DMS 273 treated with DMSO at 0.1 percent for 48 hours (cell line): ENCODE results near the gene APOBEC3F.
"Not testable (repeated sequence)": the region's sequence is repeated elsewhere in the genome, so short reads cannot be mapped to it uniquely, and the experiment has no call there.

Source experiments
- DNase-seq: peaks from one replicate; lab custom pipeline; 2025; lab: John Stamatoyannopoulos, UW

The APOBEC3F gene

DNA sequence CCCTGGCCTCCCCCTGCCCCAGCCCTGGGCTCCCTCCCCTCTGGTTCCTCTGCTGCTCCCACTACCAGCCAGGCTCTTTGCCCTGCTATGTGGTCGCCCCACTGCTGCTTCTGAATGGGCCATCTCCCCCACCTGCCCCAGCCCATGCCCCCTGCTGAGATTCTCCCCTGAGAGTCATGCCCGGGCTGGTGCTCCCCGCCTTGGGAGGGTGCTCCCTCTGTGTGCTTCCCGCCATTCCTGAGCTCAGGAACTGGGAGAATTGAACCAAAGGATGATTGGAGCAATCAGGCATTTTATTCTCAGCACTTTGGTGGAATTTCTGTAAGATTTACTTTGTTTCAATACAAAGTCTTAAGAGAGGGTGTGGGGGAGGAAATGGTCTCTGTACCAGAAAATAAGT, 12.9 kb upstream of the APOBEC3F start:
- DNase-seq, result no peak

DNA sequence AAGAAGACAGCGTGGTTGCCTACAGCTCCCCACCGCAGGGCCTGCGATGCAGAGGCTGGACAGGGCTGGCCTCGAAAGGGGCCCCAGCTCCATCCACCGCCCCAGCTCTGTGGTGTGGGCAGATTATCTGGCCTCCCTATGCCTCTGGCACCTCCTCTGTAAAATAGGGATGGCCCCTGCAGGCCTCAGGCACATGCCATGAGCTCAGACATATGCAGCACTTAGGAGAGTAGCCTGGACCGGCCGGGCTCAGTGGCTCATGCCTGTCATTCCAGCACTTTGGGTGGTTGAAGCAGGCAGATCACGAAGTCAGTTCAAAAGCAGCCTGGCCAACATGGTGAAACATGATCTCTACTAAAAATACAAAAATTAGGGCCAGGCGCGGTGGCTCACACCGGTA, 12.4 kb upstream of the APOBEC3F start:
- DNase-seq, result no peak

DNA sequence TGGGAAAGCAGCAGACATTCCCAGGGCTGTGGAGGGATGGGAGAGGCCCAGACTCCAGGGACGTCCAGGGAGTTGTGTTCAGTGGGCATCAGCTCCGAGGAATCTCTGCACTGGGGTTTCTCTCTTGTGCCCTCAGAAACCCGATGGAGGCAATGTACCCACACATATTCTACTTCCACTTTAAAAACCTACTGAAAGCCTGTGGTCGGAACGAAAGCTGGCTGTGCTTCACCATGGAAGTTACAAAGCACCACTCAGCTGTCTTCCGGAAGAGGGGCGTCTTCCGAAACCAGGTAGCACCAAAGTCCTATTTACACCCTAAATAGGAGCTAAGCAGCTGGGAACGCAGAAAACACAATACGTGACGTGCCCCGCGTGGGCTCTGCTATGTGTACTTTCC, 11.4 kb upstream of the APOBEC3F start:
- DNase-seq, result no peak

DNA sequence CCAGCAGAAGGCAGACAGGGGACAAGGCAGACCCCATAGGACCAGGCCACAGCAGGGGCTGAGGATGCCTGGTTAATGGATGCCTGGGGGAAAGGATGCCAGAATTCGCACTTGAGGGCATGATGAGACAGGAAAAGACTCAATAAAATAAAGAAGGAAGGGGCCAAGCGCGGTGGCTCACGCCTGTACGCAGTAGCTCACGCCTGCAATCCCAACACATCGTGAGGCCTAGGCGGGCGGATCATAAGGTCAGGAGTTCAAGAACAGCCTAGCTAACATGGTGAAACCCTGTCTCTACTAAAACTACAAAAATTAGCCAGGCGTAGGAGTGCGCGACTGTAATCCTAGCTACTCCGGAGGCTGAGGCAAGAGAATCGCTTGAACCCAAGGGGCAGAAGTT, 10.0 kb upstream of the APOBEC3F start:
- DNase-seq, result no peak

DNA sequence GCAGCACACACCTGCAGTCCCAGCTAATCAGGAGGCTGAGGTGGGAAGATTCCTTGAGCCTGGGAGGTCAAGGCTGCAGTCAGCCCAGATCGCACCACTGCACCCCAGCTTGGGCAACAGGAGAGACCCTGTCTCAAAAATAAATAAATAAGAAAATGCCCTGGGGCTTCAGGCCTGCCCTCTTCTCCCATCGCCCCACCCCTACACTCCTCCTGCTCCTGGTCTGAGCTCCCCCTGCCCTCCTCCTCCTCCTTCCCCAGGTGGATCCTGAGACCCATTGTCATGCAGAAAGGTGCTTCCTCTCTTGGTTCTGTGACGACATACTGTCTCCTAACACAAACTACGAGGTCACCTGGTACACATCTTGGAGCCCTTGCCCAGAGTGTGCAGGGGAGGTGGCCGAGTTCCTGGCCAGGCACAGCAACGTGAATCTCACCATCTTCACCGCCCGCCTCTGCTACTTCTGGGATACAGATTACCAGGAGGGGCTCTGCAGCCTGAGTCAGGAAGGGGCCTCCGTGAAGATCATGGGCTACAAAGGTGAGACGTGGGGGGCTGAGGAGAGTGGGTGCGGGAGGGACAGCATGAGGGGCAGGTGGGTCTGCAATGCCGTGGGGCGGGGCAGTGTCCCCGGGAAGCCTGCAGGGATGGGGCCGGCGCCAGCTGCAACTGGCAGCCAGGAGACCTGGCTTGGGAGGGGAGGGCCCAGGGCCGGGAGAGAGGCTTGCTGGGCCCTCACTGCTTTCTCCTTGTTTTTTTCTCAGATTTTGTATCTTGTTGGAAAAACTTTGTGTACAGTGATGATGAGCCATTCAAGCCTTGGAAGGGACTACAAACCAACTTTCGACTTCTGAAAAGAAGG, 9.0 kb upstream of the APOBEC3F start:
- not testable (repeated sequence) for DNase-seq

DNA sequence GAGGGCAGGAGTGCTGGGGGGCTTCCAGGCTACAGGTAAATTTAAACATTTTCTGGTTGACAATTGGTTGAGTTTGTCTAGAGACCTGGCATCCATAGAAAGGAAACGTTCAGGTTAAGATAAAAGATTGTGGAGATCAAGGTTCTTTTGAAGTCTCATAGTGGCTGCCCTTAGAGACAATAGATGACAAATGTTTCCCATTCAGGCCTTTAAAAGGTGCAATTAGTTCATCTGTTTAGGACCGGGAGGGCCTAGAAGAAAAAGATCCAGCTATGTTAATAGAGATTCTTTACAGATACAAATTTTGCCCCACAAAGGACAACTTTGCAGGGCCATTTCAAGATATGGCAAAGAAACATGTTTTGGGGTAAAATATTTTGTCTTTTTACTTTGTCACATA, 3.6 kb upstream of the APOBEC3F start:
- not testable (repeated sequence) for DNase-seq

DNA sequence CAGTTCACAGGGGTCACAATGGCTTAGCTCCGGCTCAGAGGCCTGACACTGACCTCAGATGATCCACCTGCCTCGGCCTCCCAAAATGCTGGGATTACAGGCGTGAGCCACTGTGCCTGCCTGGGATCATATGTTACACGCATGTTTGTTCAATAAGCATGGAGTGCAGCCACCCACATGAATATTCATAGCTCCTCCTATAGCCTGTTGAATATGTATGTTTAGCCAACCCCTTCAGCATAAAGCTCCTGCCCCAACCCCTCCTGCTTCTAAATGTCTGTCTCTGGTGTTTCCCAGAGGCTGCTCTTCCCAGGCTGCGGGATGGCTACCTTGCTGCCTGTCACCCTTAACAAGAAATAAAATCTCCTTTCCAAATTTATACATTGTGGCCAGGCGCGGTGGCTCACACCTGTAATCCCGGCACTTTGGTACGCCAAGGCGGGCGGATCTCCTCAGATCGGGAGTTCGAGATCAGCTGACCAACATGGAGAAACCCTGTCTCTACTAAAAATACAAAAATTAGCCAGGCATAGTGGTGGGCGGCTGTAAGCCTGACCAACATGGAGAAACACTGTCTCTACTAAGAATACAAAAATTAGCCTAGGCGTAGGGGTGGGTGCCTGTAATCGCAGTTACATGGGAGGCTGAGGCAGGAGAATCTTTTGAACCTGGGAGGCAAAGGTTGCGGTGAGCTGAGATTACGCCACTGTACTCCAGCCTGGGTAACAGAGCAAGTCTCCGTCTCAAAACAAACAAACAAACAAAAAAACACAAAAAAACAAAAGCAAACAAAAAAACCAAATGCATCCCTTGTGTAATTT, 1.1 kb upstream of the APOBEC3F start:
- no peak for DNase-seq

DNA sequence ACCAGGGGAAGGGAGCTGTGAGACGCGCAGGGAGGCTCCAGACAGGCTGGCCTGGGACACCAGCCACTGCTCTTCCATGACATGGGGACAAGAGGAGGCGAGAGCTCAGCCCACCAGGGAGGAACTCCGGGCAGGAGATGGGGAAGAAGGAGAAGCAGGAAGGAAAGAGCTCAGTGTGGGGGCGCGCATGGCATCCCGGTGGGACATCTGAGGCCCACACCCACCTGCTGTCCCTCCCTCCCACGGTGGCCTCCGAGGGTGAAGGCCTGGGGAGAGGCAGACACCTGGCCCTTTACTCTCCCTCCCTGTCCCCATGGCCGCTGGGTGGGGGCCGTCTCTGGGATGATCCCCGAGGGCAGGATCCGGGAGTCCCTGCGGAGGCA, 518 bp upstream of the APOBEC3F start:
- DNase-seq, result not testable (repeated sequence)

DNA sequence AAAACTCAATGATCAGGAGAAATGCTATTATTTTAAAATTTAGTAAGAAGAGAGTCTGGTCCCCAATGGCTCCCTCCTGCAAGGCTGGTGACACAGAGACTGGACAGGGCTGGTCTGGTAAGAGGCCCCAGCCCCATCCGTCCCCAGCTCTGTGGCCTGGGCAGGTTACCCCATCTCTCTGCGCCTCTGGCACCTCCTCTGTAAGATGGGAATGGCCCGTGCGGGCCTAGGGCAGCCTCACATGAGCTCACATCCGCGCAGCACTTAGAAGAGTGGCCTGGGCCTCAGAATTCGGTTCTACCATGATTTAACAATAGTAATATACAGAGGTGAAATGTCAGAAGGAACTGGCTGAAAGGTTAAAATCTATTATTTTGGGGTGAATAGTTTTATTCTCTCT, 1.2 kb downstream of the APOBEC3F start:
- no peak for DNase-seq

DNA sequence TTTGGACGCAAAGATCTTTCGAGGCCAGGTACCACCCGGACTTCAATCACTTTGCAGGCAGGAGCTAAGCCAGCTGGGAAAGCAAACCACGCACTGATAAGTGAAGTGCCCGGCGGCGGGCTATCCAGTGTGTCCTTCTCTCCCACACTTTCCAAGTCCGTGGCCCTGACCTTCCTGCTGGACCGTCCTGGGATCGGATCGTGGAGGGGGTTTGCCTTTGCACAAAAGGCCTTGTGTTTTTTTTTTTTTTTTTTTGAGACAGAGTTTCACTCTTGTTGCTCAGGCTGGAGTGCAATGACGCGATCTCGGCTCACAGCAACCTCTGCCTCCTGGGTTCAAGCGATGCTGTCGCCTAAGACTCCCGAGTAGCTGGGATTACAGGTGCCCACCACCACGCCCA, 2.4 kb downstream of the APOBEC3F start:
- not testable (repeated sequence) for DNase-seq

DNA sequence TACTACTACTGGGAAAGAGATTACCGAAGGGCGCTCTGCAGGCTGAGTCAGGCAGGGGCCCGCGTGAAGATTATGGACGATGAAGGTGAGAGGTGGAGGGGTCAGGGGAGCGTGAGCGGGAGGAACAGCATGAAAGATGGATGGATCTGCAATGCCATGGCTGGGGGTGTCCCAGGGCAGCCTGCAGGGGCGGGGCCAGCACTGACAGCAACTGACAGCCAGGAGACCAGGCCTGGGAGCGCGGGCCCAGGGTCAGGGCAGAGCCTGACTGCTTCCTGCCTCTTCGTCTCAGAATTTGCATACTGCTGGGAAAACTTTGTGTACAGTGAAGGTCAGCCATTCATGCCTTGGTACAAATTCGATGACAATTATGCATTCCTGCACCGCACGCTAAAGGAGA, 4.5 kb downstream of the APOBEC3F start:
- DNase-seq, result not testable (repeated sequence)

DNA sequence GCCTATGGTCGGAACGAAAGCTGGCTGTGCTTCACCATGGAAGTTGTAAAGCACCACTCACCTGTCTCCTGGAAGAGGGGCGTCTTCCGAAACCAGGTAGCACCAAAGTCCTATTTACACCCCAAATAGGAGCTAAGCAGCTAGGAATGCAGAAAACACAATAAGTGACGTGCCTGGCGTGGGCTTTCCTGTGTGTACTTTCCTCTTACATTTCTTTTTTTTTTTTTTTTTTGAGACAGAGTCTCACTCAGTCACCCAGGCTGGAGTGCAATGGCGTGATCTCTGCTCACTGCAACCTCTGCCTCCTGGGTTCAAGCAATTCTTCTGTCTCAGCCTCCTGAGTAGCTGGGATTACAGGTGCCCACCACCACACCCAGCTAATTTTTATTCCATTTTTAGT, 8.8 kb downstream of the APOBEC3F start:
- DNase-seq, result not testable (repeated sequence)

DNA sequence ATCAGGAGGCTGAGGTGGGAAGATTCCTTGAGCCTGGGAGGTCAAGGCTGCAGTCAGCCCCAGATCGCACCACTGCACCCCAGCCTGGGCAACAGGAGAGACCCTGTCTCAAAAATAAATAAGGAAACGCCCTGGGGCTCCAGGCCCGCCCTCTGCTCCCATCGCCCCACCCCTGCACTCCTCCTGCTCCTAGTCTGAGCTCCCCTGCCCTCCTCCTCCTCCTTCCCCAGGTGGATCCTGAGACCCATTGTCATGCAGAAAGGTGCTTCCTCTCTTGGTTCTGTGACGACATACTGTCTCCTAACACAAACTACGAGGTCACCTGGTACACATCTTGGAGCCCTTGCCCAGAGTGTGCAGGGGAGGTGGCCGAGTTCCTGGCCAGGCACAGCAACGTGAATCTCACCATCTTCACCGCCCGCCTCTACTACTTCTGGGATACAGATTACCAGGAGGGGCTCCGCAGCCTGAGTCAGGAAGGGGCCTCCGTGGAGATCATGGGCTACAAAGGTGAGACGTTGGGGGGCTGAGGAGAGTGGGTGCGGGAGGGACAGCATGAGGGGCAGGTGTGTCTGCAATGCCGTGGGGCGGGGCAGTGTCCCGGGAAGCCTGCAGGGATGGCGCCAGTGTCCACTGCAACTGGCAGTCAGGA, 11.3 kb downstream of the APOBEC3F start:
- not testable (repeated sequence) for DNase-seq

DNA sequence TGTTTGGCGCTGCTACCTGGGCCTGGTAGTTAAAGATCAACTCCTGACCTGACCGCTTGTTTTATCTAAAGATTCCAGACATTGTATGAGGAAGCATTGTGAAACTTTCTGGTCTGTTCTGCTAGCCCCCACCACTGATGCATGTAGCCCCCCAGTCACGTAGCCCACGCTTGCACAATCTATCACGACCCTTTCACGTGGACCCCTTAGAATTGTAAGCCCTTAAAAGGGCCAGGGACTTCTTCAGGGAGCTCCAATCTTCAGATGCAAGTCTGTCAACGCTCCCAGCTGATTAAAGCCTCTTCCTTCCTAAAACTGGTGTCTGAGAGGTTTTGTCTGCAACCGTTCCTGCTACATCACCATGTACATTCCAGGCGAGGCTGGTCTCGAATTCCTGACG, 15.0 kb downstream of the APOBEC3F start:
- no peak for DNase-seq

DNA sequence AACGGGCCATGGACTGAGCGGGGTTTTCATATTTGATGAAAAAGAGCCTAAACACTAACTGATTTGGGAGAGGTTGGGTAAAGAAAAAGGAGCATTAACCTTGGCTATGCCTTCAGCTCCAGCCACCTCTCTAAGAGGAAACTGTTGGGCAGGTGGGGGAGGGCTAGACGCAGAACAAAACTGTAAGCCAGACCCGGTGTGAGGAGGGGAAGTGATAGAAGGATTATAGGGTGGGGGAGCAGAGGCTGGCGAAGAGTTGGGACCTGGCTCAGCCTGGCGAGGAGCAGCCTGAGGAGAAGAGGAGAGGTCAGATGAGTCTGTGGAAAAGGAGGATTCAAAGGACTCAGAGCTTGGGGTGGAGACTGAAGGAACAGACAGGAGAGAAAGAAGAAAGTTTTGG, 20.6 kb downstream of the APOBEC3F start:
- DNase-seq, result not testable (repeated sequence)

DNA sequence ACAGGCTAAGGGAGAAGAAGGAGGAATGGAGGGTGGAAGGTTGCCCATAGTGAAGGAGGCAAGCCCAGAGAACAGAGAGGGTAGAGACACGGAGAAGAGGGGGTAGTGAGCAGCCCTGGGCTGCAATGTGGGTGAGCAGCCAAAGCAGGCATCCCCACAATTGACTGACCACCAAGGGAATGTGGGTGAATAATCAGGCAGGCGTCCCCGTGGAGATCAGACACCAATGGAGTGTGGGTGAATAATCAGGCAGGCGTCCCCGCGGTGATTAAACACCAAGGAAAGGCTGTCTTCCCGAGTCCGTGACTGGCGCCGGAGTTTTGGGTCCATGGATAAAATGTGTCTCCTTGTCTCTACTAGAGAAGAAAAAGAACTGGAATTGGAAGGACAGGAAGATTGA, 21.3 kb downstream of the APOBEC3F start:
- DNase-seq, result not testable (repeated sequence)

DNA sequence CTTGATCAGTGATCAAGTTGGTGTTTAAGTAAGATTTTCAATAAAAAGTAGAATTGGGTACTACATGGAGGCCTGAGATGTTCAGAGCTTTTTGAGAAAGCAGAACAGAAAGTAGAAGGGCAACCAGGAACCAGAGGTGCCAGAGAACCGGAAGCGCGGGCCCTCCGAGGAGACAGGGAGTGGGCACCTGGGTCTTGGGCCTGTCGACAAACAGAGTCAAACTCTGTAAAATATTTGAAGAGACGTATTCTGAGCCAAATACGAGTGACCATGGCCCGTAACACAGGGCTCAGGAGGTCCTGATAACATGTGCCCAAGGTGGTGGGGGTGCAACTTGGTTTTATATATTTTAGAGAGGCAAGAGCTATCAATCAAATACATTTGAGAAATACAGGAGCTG, 23.2 kb downstream of the APOBEC3F start:
- not testable (repeated sequence) for DNase-seq

DNA sequence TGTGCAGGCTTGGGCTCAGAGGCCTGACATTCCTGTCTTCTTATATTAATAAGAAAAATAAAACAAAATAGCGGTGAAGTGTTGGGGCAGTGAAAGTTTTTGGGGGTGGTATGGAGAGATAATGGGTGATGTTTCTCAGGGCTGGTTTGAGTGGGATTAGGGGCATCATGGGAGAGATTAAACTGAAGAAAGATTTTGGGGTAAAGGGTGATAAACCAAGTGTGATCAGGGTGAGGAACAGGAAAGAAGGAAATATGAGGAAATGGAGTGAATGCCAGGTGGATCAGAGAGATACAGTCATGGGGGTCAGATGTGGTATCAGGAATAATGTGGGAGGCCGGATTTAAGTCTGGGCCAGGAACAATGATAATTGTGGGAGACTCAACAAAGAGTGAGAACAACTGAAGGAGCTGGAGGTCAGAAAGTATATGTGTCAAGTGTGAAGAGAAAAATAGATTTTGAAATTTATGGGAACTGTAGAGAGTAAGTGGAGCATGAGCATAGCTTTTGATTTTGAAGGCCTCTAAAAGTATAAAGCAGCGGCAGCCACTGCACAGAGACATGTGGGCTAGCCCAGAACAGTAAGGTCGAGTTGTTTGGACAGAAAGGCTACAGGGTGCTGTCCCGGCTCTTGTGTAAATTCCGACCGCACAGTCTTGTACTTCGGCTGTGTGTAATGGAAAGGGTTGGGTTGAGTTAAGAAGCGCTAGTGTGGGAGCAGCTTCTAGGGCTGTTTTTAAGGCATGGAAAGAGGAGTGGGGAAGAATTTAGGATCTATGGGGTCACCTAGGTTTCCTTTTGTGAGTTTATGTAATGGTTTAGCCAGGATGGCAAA, 26.0 kb downstream of the APOBEC3F start:
- not testable (repeated sequence) for DNase-seq

DNA sequence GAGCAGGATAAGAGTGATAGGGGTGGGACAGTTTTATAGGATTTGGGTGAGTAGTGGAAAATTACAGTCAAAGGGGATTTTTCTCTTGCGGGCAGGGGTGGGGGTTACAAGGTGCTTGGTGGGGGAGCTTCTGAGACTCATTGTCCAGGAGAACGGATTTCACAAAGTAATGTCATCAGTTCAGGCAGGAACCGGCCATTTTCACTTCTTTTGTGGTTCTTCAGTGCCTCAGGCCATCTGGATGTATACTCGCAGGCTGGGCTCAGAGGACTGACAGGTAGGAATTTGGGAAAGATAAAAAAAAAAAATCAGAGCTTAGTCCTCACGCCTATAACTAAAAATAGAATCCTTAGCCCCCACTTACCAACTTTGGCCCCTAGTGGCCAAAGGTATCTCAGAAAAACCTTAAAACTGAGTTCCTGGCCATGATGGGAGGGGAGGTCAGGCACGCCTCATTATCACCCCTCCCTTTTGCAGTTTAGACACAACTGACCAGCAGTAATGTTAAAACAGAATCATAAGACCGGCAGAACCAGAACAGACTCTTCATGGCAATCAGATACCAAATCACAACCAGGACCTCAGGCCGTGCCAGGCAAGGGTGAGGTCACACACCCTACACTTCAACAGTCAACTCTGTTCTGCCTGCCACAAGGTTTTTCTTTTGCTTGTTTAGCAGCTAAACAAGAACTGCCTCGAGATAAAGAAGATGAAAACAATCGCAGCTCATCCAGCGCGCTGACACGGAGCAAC, 27.5 kb downstream of the APOBEC3F start:
- no peak for DNase-seq

DNA sequence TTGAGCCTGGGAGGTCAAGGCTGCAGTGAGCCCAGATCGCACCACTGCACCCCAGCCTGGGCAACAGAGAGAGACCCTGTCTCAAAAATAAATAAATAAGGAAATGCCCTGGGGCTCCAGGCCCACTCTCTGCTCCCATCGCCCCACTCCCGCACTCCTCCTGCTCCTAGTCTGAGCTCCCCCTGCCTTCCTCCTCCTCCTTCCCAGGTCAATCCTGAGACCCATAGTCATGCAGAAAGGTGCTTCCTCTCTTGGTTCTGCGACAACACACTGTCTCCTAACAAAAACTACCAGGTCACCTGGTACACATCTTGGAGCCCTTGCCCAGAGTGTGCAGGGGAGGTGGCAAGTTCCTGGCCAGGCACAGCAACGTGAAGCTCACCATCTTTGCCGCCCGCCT, 29.5 kb downstream of the APOBEC3F start:
- DNase-seq, result no peak

DNA sequence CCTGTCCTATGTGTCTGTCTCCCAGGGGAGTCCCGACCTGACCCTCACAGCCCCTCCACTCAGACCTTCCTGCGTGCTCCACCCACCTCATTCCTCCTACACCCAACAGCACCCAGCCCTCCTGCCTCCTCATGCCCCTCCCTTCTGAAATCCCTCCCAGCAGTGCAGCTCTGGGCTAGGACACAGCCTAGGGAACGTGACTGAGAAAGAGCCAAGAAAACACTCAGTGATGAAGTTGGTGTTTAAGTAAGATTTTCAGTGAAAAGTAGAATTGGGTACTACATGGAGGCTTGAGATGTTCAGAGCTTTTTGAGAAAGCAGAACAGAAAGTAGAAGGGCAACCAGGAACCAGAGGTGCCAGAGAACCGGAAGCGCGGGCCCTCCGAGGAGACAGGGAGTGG, 31.9 kb downstream of the APOBEC3F start:
- DNase-seq, result not testable (repeated sequence)
